ENCODE measurements around the gene PPP2R2B. TPM values are rescaled to one million over a fixed set of nuclear protein-coding genes. Genes with fewer than 3 reads are reported as not detected.

Gene PPP2R2B
- polyA plus RNA-seq, 3 donors, result 0.08 TPM; not detected in 2

- Histone ChIP-seq H2AFZ (ENCODE audit: insufficient read depth, low read depth, low read length, poor library complexity, severe bottlenecking) (no peak overlapping the region), H3K36me3 (replicated peaks in 1 of 2; ENCODE audit: control insufficient read depth in 1 of 2, insufficient read depth in 2 of 2, low read length in 2 of 2) (no peaks in the 10 kb centered on the region), H3K4me3 (replicated peaks in 1 of 3; ENCODE audit: low read depth in 2 of 3, low read length in 3 of 3) (no peak overlapping the region), H3K27me3 (ENCODE audit: control insufficient read depth in 2 of 2, insufficient read depth in 2 of 2, low read length in 2 of 2) (no peaks in the 10 kb centered on the region), H4K20me1 (ENCODE audit: insufficient read depth, low read length) (no peaks in the 10 kb centered on the region), H3K9me3 (replicated peaks in 1 of 2; ENCODE audit: control insufficient read depth in 1 of 2, insufficient read depth in 1 of 2, low read length in 2 of 2) (no peaks in the 10 kb centered on the region), H3K27ac (ENCODE audit: low read depth in 1 of 2, low read length in 2 of 2) (no peak overlapping the region), H3K9ac (ENCODE audit: insufficient read depth, low read length, poor library complexity, severe bottlenecking) (no peak overlapping the region), H3K4me1 (ENCODE audit: control insufficient read depth in 1 of 2, insufficient read depth in 2 of 2, low read length in 2 of 2) (no peaks in the 10 kb centered on the region), H3K79me2 (ENCODE audit: insufficient read depth, low read length) (no peaks in the 10 kb centered on the region), H3K4me2 (replicated peaks; ENCODE audit: extremely low read depth, low read length, poor library complexity, severe bottlenecking) (no peak overlapping the region)
- H3K27ac Mint-ChIP-seq, result no peak overlapping the region
- H3K4me3 Mint-ChIP-seq, result no peak overlapping the region
- no peaks in the 10 kb centered on the region for H3K27me3 Mint-ChIP-seq (ENCODE audit: low read depth in 3 of 3)
- DNase-seq, result no peak
- no peaks in the 10 kb centered on the region for H3K4me1 Mint-ChIP-seq
- H3K36me3 Mint-ChIP-seq, result no peaks in the 10 kb centered on the region
- TF ChIP-seq CTCF (IDR thresholded peaks at IDR 0.05), result no peak
- H3K9me3 Mint-ChIP-seq, result no peaks in the 10 kb centered on the region
- intact Hi-C loops (cut with micrococcal nuclease), result no loop called here
- WGBS (ENCODE audit: insufficient coverage), result no CpG with 5 or more reads among the region's 1 CpG
These were observed 233.2 kb downstream of the PPP2R2B start for GRCh38 chr5:146645342-146645741.

- H3K4me3 ChIP-seq (replicated peaks in 1 of 3; ENCODE audit: low read depth in 2 of 3, low read length in 3 of 3), result no peak overlapping the region
- no peaks in the 10 kb centered on the region for H3K36me3 ChIP-seq (replicated peaks in 1 of 2; ENCODE audit: control insufficient read depth in 1 of 2, insufficient read depth in 2 of 2, low read length in 2 of 2)
- Mint-ChIP-seq H3K4me1 (no peaks in the 10 kb centered on the region), H3K4me3 (no peak overlapping the region), H3K9me3 (no peaks in the 10 kb centered on the region), H3K27me3 (ENCODE audit: low read depth in 3 of 3) (no peaks in the 10 kb centered on the region), H3K27ac (no peak overlapping the region), H3K36me3 (no peaks in the 10 kb centered on the region)
- H3K79me2 ChIP-seq (ENCODE audit: insufficient read depth, low read length), result no peaks in the 10 kb centered on the region
- H3K27me3 ChIP-seq (ENCODE audit: control insufficient read depth in 2 of 2, insufficient read depth in 2 of 2, low read length in 2 of 2), result no peaks in the 10 kb centered on the region
- no peak overlapping the region for H3K27ac ChIP-seq (ENCODE audit: low read depth in 1 of 2, low read length in 2 of 2)
- H3K9ac ChIP-seq (ENCODE audit: insufficient read depth, low read length, poor library complexity, severe bottlenecking), result no peak overlapping the region
- intact Hi-C loops (cut with micrococcal nuclease), result no loop called here
- no peaks in the 10 kb centered on the region for H3K4me1 ChIP-seq (ENCODE audit: control insufficient read depth in 1 of 2, insufficient read depth in 2 of 2, low read length in 2 of 2)
- no peaks in the 10 kb centered on the region for H4K20me1 ChIP-seq (ENCODE audit: insufficient read depth, low read length)
- TF ChIP-seq CTCF (IDR thresholded peaks at IDR 0.05), result no peak
- WGBS (ENCODE audit: insufficient coverage), result 93% methylated on average over 2 of the region's 3 CpGs
- no peak overlapping the region for H2AFZ ChIP-seq (ENCODE audit: insufficient read depth, low read depth, low read length, poor library complexity, severe bottlenecking)
- H3K4me2 ChIP-seq (replicated peaks; ENCODE audit: extremely low read depth, low read length, poor library complexity, severe bottlenecking), result no peak overlapping the region
- no peak for DNase-seq
- H3K9me3 ChIP-seq (replicated peaks in 1 of 2; ENCODE audit: control insufficient read depth in 1 of 2, insufficient read depth in 1 of 2, low read length in 2 of 2), result no peaks in the 10 kb centered on the region
These were observed 233.7 kb downstream of the PPP2R2B start for GRCh38 chr5:146644831-146645230.
